Inflammatory macrophage treated with lipopolysaccharide for 4 hours (primary cell): ENCODE measurements around the gene CD2BP2.
"Not testable (repeated sequence)": the region's sequence is repeated elsewhere in the genome, so short reads cannot be mapped to it uniquely, and the experiment has no call there.

Source experiments
- DNase-seq: peaks from one replicate; pipeline ENCODE4 v3.0.0-alpha.2; 2020

Gene CD2BP2

GRCh38 chr16:30341971-30342370 is 13.1 kb downstream of the CD2BP2 start:
- DNase-seq, result not testable (repeated sequence)

GRCh38 chr16:30340621-30341020 is 14.5 kb downstream of the CD2BP2 start:
- DNase-seq, result no peak

DNA sequence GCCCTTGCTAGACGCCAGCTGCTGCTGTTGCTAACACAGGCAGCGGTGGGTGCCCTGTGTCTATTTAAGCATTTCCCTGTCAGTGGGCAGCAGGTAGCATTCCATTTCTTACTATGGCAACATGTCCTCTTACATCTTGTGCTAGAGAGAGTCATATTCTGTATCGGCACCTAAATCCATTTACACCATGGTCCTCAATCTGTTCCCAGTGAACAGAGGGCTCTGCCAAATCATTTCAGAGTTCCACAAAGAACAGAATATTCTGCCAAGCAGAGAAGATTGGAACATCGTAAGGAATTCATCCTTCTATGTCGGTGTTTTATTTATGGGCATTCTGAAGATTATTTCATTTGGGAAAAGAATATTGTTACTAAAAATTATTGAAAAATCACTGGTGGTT is 16.4 kb downstream of the CD2BP2 start:
- not testable (repeated sequence) for DNase-seq

DNA sequence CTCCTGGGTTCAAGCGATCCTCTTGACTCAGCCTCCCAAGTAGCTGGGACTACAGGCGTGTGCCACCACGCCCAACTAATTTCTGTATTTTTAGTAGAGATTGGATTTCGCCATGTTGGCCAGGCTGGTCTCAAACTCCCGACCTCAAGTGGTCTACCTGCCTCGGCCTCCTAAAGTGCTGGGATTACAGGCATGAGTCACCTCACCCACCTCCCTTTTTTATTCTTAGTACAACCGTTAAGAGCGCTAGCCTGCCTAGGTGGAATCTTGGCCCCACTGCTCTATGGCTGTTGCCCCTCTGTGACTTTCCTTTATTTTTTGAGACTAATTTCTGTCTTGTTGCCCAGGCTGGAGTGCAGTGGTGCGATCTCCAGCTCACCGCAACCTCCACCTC is 17.1 kb downstream of the CD2BP2 start:
- DNase-seq, result not testable (repeated sequence)

DNA sequence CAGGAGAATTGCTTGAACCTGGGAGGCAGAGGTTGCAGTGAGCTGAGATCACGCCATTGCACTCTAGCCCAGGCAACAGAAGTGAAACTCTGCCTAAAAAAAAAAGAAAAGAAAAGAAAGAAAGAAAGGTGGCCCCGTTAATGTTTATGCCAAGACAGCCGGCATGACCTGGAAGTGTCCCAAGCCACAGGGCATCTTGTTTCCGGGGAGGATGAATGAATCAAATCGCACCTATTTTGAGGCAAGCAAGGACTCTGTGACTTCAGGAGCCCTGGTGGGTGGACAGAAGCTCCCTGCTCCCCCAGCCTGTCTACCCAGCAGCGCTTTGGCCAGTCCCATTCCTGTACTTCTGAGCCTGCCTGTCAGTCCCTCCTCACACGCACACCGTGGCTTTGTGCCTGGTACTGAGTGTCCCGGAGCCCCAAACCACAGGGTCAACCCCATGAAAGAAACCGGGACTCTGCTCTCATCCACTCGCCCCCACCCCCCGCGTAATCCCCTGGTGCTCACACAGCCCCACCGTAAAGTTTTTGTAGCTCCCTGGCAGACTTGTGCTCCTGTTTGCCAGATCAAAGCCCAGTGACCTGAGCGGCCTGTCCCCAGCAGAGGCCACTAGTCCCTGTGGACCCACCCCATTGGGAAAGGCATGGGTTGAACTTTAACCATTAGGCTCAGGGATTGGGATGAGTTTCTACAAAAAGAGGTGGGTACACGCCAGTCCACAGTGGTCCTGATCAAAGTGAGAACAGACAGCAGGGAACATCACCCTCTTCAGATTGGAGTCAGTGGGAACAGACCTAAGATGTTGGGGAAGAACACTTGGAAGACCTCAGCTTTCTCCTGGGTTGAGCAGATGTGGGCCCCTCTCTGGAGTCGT is 19.3 kb downstream of the CD2BP2 start:
- peak; percentile 27 for DNase-seq

GRCh38 chr16:30335028-30335597 is 20.0 kb downstream of the CD2BP2 start:
- peak; percentile 81 for DNase-seq

GRCh38 chr16:30334473-30334989 is 20.6 kb downstream of the CD2BP2 start:
- DNase-seq, result peak; percentile 85

DNA sequence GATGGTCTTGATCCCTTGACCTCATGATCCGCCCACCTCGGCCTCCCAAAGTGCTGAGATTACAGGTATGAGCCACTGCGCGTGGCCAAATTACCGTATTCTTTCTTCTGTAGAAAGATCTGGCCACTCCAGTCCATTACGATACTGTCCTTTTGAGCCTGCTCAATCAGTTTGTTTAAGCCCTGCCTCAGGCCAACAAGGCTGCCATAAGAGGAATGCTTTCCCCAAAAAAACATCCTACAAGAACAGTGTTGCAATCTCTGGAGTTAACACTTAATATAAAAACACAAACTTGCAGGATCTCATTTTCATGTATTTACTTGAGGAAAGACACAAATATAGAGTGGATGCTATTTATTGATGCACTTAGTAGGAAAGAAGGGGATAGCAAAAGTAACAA is 30.9 kb downstream of the CD2BP2 start:
- not testable (repeated sequence) for DNase-seq

GRCh38 chr16:30318647-30319046 is 36.5 kb downstream of the CD2BP2 start:
- not testable (repeated sequence) for DNase-seq

DNA sequence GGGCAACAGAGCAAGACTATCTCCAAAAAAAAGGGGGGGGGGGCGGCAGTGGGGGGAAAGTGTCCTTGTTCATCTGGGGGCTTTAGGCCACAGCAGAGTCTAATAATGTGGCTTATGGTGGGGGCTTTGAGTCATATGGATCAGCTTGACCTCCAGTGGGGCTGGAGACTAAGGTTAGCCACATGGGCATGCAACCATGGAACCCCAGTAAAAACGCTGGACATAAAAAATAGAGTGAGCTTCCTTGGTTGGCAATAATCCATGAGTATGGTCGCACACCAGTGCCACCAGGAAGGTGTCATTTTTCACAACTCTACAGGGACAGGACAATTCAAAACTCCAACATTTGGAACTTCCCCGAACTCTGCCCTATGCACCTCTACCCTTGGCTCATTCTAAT is 44.2 kb downstream of the CD2BP2 start:
- not testable (repeated sequence) for DNase-seq

DNA sequence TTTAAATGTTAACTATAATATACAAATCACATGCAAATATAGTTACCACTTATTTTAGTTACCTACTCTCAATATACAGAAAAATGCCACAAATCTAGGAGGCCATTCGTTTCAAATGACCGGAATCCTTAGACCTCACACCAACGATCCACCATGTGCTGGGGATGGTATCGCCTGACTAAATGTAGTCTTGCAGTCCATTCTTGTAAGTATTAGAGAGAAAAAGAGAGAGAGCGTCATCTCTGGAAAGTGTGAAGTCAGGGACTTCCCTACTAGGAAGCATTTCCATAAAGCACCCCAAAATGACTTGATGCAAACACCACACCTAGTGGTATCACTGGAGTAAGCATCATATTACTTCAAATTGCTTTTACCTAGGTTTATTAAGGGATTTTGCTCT is 45.9 kb downstream of the CD2BP2 start:
- not testable (repeated sequence) for DNase-seq
